Measurements from ENCODE around the gene RERE.
"Not testable (repeated sequence)": the region's sequence is repeated elsewhere in the genome, so short reads cannot be mapped to it uniquely, and the experiment has no call there.

Gene RERE

DNA sequence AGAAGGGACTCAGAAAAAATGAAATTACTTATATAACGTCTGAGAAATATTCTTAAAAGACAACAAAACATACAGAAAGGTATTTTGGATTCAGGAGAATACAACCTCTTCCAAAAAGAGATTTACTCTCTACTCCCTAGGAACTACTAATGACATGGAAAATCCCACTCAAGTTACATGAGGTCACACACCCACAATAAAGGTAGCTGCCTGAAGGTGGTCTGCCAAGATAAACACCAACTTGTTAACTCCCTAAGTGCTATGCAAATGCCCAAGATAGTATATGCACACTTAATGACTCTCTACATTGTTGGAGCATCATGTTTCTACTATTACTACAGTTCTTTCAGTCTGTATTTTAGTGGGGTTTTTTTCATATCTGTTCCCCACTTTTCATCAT is 26.5 kb downstream of the RERE start:
- DNase-seq (ENCODE audit: insufficient read length) (no peak), FAIRE-seq (no peak)
- no peak for TF ChIP-seq POLR2A (IDR thresholded peaks at IDR 0.05; ENCODE audit: low read depth, low read length)
- no peak for TF ChIP-seq POLR2AphosphoS5 (IDR thresholded peaks at IDR 0.05; ENCODE audit: low read depth, low read length)
- no peak for TF ChIP-seq TAF1 (IDR thresholded peaks at IDR 0.05; ENCODE audit: borderline replicate concordance, low read depth, low read length)

DNA sequence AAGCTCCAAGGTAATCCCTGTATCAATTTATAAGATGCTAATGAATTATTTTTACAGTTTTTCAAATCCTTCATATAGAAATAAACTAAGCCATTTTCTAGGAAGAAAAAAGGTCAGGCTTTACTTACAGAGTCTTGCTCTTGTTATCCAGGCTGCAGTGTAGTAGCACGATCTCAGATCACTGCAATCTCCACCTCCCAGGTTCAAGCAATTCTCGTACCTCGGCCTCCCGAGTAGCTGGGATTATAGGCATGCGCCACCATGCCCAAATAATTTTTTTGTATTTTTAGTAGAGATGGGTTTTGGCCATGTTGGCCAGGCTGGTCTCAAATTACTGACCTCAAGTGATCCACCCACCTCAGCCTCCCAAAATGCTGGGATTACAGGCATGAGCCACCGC is 27.0 kb downstream of the RERE start:
- FAIRE-seq = no peak
- TF ChIP-seq POLR2A (IDR thresholded peaks at IDR 0.05; ENCODE audit: low read depth, low read length) = no peak
- no peak for TF ChIP-seq POLR2AphosphoS5 (IDR thresholded peaks at IDR 0.05; ENCODE audit: low read depth, low read length)
- no peak for TF ChIP-seq TAF1 (IDR thresholded peaks at IDR 0.05; ENCODE audit: borderline replicate concordance, low read depth, low read length)
- DNase-seq (ENCODE audit: insufficient read length) = no peak

DNA sequence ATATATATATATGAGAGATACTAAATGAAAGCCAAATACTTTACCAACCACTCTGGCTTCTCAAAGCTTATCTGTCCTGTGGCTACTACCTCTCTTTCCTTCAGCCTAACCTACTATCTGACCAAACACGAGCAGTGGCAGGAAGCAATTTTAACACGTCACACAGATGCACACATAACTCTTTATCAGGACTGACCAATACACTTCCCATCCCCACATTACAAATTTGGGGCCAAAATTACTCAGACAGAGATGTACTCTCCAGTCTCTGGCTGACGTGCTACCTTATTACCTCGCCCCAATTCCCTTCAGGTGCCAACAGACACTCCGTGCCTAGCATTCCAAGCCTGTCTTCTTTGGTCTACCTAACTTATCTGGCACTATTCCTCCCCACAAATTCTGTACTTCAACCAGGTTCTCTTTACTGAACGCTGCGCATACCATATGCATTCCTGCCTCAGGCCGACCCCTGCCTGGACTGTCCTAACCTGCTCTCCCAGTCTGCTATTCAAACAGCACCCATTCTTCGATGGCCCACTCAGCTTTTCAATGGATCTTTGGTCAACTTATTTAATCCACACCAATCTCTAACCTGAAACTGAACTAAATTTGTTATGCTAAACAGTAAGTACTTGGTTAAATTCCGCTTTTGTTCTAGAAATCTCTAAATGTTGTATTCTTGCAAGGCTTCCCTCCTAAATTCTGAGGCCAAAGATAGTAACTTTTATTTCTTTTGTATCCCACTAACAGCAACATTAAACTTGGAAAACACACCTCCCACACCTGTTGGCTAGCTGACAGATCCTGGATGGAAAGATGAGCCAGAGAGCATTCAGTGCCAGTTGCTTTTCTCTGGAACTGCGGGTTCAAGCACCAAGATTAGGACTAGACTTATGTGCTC is 27.9 kb downstream of the RERE start:
- TF ChIP-seq TAF1 (IDR thresholded peaks at IDR 0.05; ENCODE audit: borderline replicate concordance, low read depth, low read length) (no peak), POLR2A (IDR thresholded peaks at IDR 0.05; ENCODE audit: low read depth, low read length) (no peak), POLR2AphosphoS5 (IDR thresholded peaks at IDR 0.05; ENCODE audit: low read depth, low read length) (no peak)
- no peak for FAIRE-seq
- DNase-seq (ENCODE audit: insufficient read length) = no peak

DNA sequence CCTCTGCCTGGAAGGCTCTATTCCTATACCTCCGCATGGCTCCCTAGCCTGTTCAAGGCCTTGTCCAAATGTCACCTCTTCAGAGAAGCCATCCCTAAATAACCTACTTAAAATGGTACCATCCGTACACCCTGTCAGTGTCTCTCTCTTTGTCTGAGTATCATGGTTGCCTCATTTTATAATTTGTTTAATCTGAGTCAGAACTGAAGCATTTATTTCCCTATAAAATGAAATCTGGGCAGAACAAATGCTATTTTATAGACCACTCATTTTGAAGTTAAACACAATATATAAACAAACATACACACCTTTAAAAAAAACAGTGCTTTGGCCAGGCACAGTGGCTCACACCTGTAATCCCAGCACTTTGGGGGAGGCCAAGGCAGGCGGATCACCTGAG is 30.2 kb downstream of the RERE start:
- TF ChIP-seq POLR2A (IDR thresholded peaks at IDR 0.05; ENCODE audit: low read depth, low read length) (no peak), TAF1 (IDR thresholded peaks at IDR 0.05; ENCODE audit: borderline replicate concordance, low read depth, low read length) (no peak), POLR2AphosphoS5 (IDR thresholded peaks at IDR 0.05; ENCODE audit: low read depth, low read length) (no peak)
- DNase-seq (ENCODE audit: insufficient read length) (no peak), FAIRE-seq (no peak)

DNA sequence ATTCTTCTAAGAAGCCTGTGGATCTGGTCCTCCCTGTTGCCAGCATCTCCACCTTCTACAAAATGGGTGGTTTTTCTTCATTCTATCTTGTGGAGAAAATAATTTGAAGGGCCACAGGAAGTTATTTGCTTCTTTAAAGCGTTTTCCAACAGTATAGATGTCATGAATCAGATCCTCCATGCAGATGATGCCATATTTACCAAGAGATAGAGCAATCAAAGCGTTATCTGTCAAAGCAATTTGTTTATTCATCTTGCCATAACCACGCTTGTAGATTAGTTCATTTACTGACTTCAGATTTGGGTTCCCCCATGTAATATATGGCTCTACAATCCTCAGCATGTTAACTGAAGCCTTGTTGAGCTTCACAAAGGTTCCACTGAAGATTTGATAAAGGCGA is 31.2 kb downstream of the RERE start:
- not testable (repeated sequence) for FAIRE-seq; DNase-seq (ENCODE audit: insufficient read length)

DNA sequence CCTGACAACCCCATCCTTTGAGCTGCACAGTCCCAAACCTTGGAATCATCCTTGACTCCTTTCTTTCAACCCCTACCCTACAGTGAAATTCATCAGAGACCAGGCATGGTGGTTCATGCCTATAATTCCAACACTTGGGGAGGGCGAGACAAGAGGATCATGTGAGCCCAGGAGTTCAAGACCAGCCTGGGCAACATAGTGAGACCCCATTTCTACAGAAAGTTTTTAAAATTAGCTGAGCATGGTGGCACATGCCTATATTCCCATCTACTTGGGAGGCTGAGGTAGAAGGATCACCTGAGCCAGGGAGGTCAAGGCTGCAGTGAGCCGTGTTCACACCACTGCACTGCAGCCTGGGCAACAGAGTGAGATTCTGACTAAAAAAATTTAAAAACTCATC is 34.5 kb downstream of the RERE start:
- FAIRE-seq (no peak), DNase-seq (ENCODE audit: insufficient read length) (no peak)
- TF ChIP-seq POLR2A (IDR thresholded peaks at IDR 0.05; ENCODE audit: low read depth, low read length) (no peak), POLR2AphosphoS5 (IDR thresholded peaks at IDR 0.05; ENCODE audit: low read depth, low read length) (no peak), TAF1 (IDR thresholded peaks at IDR 0.05; ENCODE audit: borderline replicate concordance, low read depth, low read length) (no peak)

DNA sequence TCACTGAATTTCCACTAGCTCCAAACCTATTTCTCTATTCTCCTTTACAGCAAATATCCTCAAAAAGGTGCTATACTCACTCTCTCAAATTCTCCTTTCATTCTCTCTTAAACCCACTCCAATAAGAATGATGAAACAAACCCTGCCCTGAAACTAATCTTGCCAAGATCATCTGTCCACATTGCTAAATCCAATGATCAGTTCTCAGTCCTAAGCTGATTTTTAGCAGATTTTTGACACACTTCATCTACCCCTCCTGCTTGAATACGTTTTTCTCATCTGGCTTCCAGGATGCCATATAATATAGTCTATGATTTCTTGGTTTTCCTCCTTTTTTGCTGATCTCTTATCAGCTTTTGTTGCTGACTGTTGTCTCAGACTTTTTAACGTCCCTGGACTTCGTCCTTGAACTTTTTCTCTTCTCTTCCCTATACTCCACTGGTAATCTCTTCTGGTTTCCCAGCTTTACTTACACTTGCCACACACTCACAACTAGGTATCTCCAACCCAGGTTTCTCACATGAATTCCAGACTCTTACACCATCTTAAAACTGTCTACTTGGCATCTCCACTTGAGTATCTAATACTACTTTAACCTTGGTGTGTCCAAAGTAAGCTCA is 35.3 kb downstream of the RERE start:
- DNase-seq (ENCODE audit: insufficient read length) (no peak), FAIRE-seq (no peak)
- TF ChIP-seq TAF1 (IDR thresholded peaks at IDR 0.05; ENCODE audit: borderline replicate concordance, low read depth, low read length) (no peak), POLR2A (IDR thresholded peaks at IDR 0.05; ENCODE audit: low read depth, low read length) (no peak), POLR2AphosphoS5 (IDR thresholded peaks at IDR 0.05; ENCODE audit: low read depth, low read length) (no peak)

DNA sequence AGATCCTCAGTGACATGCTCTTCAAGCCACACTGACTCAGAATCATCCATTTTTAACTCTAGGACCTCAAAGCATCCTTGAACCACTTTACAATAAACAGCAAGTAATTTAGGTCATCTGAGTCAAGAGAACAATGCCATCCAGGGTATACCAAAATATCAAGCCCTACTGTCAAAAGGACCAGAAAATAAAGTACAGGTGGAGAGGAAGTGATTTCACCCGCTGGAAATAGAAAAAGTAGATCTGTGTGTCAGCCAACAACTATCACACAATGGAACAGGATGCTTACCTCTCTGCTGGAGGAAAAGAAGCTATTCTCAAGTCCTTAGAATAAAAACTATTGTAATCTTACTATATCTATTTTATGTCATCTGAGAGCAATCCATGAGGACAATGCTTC is 37.0 kb downstream of the RERE start:
- no peak for FAIRE-seq
- no peak for DNase-seq (ENCODE audit: insufficient read length)
- no peak for TF ChIP-seq POLR2A (IDR thresholded peaks at IDR 0.05; ENCODE audit: low read depth, low read length)
- TF ChIP-seq TAF1 (IDR thresholded peaks at IDR 0.05; ENCODE audit: borderline replicate concordance, low read depth, low read length) = no peak
- TF ChIP-seq POLR2AphosphoS5 (IDR thresholded peaks at IDR 0.05; ENCODE audit: low read depth, low read length) = no peak

DNA sequence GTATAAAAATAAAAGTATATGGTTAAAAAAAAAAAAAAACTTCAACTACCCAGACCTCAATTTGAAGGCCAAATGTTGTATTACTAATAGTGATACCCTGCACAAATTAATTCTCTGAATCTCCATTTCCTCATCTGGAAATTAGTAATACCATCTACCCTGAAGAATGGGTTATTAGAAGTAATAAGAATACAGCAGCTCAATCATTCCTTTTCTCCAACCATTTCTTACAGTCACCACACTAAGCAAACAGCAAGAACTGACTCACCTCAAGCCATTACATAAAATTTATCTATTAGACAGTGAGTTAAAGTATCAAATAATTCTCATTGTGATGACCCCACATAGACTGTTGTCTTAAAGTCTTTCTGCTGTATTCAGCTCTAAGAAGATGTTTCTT is 39.6 kb downstream of the RERE start:
- TF ChIP-seq TAF1 (IDR thresholded peaks at IDR 0.05; ENCODE audit: borderline replicate concordance, low read depth, low read length) (no peak), POLR2AphosphoS5 (IDR thresholded peaks at IDR 0.05; ENCODE audit: low read depth, low read length) (no peak), POLR2A (IDR thresholded peaks at IDR 0.05; ENCODE audit: low read depth, low read length) (no peak)
- DNase-seq (ENCODE audit: insufficient read length) (no peak), FAIRE-seq (no peak)

DNA sequence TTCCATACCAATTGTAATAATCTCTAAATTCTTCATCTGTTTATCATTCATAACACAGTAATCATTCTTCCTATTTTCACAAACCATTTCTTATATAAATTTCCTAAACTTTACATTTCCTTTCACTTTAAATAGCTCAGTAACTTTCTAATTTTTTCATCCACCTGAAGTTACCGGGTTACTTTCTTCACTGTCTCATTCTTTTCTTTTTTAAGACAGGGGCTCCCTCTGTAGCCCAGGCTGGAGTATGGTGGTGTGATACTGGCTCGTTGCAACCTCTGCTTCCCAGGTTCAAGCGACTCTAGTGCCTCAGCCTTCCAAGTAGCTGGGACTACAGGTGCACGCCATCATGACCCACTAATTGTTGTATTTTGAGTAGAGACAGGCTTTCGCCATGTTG is 41.3 kb downstream of the RERE start:
- no peak for DNase-seq (ENCODE audit: insufficient read length)
- TF ChIP-seq TAF1 (IDR thresholded peaks at IDR 0.05; ENCODE audit: borderline replicate concordance, low read depth, low read length) (no peak), POLR2A (IDR thresholded peaks at IDR 0.05; ENCODE audit: low read depth, low read length) (no peak), POLR2AphosphoS5 (IDR thresholded peaks at IDR 0.05; ENCODE audit: low read depth, low read length) (no peak)
- FAIRE-seq = no peak

DNA sequence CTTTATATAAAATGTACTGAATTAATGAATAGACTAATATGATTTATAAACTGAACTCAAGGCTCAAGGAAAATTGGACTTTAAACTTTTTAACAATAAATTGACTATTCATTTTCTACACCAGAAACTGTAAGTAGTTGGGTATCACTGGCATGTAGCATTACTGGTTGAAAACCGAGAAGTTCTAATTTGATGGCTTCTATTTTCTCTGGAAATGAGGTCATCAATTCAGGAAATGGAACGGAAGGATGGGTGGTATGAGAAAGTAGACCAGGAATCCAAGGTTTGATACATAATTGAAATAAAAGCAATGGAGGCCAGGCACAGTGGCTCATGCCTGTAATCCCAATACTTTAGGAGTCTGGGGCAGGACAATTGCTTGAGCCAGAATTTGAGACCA is 50.4 kb downstream of the RERE start:
- peak; percentile 58 for FAIRE-seq
- TF ChIP-seq TAF1 (IDR thresholded peaks at IDR 0.05; ENCODE audit: borderline replicate concordance, low read depth, low read length) (no peak), POLR2A (IDR thresholded peaks at IDR 0.05; ENCODE audit: low read depth, low read length) (no peak), POLR2AphosphoS5 (IDR thresholded peaks at IDR 0.05; ENCODE audit: low read depth, low read length) (no peak)
- no peak for DNase-seq (ENCODE audit: insufficient read length)

DNA sequence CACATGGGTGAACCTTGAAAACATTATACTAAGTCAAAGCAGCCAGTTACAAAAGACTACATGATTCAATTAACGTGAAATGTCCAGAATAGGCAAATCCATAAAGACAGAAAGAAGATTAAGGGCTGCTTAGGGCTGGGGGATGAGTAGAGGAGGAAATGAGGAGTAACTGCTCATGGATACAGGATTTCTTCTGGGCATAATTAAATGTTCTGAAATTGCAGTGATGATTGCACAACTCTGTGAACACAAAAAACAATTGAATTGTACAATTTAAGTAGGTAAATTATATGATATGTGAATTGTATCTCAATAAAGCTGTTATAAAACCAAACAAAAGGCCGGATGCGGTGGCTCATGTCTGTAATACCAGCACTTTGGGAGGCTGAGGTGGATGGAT is 52.2 kb downstream of the RERE start:
- TF ChIP-seq POLR2AphosphoS5 (IDR thresholded peaks at IDR 0.05; ENCODE audit: low read depth, low read length) (no peak), TAF1 (IDR thresholded peaks at IDR 0.05; ENCODE audit: borderline replicate concordance, low read depth, low read length) (no peak), POLR2A (IDR thresholded peaks at IDR 0.05; ENCODE audit: low read depth, low read length) (no peak)
- no peak for FAIRE-seq
- DNase-seq (ENCODE audit: insufficient read length) = no peak
